ENCODE results near the gene KIAA1671. TPM values are rescaled to one million over a fixed set of nuclear protein-coding genes. Genes with fewer than 3 reads are reported as not detected.

Gene KIAA1671
- polyA plus RNA-seq, 1 donor from 2014 or later = 3.0 TPM

DNA sequence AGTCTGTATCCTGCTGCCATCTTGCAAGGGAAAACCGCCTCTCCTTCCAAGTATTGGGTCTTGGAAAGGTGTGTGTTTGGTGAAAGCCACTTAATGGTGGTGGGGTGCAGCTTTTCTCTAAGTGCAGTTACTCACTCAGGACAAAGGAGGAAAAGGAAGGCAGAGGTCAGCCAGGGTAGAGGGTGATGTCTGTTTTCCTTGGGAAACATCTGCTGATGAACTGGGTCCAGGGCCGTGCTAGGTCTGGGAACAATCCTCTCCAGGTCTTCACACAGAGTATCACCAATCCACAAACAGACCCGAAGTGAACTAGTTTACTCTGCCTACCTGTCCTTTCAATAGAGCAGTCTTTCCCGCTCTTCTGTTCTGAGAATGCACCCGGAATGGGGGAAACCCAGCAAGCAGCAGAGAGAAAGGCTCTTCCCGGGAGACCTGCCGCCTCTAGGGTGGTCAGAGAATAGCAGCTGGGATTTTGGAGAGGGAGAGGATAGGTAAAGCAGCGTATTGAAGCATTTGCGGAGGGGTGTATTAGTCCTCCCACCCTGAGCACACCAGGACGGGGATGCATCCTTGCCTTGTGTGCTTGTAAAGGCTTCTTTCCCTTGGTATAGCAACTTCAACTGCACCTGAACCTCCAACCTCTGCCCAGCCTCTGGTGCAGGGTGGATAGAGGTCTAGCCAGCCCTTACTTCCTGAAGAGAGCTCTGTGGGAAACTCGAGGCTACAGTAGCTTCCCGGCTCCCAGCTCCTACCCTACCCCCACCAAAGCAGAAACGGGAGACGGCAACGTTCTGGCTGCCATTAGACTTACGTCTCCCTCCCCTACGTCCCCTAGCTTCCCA lies 26.7 kb upstream of the KIAA1671 start:
- Histone ChIP-seq H3K27ac (ENCODE audit: low read length) (no peak overlapping the region), H3K4me2 (ENCODE audit: low read length) (no peak overlapping the region), H3K36me3 (ENCODE audit: insufficient read depth, low read length) (no peaks in the 10 kb centered on the region), H3K9me2 (ENCODE audit: insufficient read depth, low read length) (no peaks in the 10 kb centered on the region), H2AFZ (ENCODE audit: low read depth, low read length) (no peak overlapping the region), H4K20me1 (ENCODE audit: insufficient read depth) (no peaks in the 10 kb centered on the region), H3F3A (ENCODE audit: insufficient read depth, low read length, poor library complexity, severe bottlenecking) (no peaks in the 10 kb centered on the region), H3K9me3 (ENCODE audit: low read length) (no peaks in the 10 kb centered on the region), H3K27me3 (ENCODE audit: insufficient read depth, low read depth, low read length) (no peaks in the 10 kb centered on the region), H3K9ac (ENCODE audit: low read length) (no peak overlapping the region), H3K79me2 (replicated peaks; ENCODE audit: insufficient read depth, low read length) (no peaks in the 10 kb centered on the region), H3K4me3 (ENCODE audit: low read length) (no peak overlapping the region)
- no peak for TF ChIP-seq RAD21 (conservative IDR thresholded peaks at IDR 0.05)
- TF ChIP-seq MXI1 (conservative IDR thresholded peaks at IDR 0.05; ENCODE audit: poor library complexity, severe bottlenecking) = no peak
- TF ChIP-seq EZH2 (IDR thresholded peaks at IDR 0.05; ENCODE audit: borderline replicate concordance, insufficient read depth, low read length, poor library complexity, severe bottlenecking) = no peak
- TF ChIP-seq, protein P1, sequence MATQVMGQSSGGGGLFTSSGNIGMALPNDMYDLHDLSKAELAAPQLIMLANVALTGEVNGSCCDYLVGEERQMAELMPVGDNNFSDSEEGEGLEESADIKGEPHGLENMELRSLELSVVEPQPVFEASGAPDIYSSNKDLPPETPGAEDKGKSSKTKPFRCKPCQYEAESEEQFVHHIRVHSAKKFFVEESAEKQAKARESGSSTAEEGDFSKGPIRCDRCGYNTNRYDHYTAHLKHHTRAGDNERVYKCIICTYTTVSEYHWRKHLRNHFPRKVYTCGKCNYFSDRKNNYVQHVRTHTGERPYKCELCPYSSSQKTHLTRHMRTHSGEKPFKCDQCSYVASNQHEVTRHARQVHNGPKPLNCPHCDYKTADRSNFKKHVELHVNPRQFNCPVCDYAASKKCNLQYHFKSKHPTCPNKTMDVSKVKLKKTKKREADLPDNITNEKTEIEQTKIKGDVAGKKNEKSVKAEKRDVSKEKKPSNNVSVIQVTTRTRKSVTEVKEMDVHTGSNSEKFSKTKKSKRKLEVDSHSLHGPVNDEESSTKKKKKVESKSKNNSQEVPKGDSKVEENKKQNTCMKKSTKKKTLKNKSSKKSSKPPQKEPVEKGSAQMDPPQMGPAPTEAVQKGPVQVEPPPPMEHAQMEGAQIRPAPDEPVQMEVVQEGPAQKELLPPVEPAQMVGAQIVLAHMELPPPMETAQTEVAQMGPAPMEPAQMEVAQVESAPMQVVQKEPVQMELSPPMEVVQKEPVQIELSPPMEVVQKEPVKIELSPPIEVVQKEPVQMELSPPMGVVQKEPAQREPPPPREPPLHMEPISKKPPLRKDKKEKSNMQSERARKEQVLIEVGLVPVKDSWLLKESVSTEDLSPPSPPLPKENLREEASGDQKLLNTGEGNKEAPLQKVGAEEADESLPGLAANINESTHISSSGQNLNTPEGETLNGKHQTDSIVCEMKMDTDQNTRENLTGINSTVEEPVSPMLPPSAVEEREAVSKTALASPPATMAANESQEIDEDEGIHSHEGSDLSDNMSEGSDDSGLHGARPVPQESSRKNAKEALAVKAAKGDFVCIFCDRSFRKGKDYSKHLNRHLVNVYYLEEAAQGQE (IDR thresholded peaks at IDR 0.05; ENCODE audit: borderline replicate concordance) = no peak
- TF ChIP-seq EP300 (conservative IDR thresholded peaks at IDR 0.05; ENCODE audit: poor library complexity, severe bottlenecking) = no peak
- TF ChIP-seq SMC3 (conservative IDR thresholded peaks at IDR 0.05; ENCODE audit: poor library complexity) = no peak

- Histone ChIP-seq H3K36me3 (ENCODE audit: insufficient read depth, low read length) (no peaks in the 10 kb centered on the region), H2AFZ (ENCODE audit: low read depth, low read length) (no peak overlapping the region), H3K27me3 (ENCODE audit: insufficient read depth, low read depth, low read length) (no peaks in the 10 kb centered on the region), H4K20me1 (ENCODE audit: insufficient read depth) (no peaks in the 10 kb centered on the region), H3F3A (ENCODE audit: insufficient read depth, low read length, poor library complexity, severe bottlenecking) (no peaks in the 10 kb centered on the region), H3K79me2 (replicated peaks; ENCODE audit: insufficient read depth, low read length) (no peaks in the 10 kb centered on the region), H3K27ac (ENCODE audit: low read length) (no peak overlapping the region), H3K9me2 (ENCODE audit: insufficient read depth, low read length) (no peaks in the 10 kb centered on the region), H3K4me3 (ENCODE audit: low read length) (no peak overlapping the region), H3K9ac (ENCODE audit: low read length) (no peak overlapping the region), H3K4me2 (ENCODE audit: low read length) (no peak overlapping the region), H3K9me3 (ENCODE audit: low read length) (no peaks in the 10 kb centered on the region)
- TF ChIP-seq TAF1 (IDR thresholded peaks at IDR 0.05; ENCODE audit: low read depth) = no peak
- no peak for TF ChIP-seq EP300 (conservative IDR thresholded peaks at IDR 0.05; ENCODE audit: poor library complexity, severe bottlenecking)
- TF ChIP-seq RAD21 (conservative IDR thresholded peaks at IDR 0.05) = no peak
- no peak for TF ChIP-seq POLR2AphosphoS5 (IDR thresholded peaks at IDR 0.05)
- TF ChIP-seq MXI1 (conservative IDR thresholded peaks at IDR 0.05; ENCODE audit: poor library complexity, severe bottlenecking) = no peak
- no peak for TF ChIP-seq SMC3 (conservative IDR thresholded peaks at IDR 0.05; ENCODE audit: poor library complexity)
- TF ChIP-seq, protein P2, sequence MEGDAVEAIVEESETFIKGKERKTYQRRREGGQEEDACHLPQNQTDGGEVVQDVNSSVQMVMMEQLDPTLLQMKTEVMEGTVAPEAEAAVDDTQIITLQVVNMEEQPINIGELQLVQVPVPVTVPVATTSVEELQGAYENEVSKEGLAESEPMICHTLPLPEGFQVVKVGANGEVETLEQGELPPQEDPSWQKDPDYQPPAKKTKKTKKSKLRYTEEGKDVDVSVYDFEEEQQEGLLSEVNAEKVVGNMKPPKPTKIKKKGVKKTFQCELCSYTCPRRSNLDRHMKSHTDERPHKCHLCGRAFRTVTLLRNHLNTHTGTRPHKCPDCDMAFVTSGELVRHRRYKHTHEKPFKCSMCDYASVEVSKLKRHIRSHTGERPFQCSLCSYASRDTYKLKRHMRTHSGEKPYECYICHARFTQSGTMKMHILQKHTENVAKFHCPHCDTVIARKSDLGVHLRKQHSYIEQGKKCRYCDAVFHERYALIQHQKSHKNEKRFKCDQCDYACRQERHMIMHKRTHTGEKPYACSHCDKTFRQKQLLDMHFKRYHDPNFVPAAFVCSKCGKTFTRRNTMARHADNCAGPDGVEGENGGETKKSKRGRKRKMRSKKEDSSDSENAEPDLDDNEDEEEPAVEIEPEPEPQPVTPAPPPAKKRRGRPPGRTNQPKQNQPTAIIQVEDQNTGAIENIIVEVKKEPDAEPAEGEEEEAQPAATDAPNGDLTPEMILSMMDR (IDR thresholded peaks at IDR 0.05; ENCODE audit: poor library complexity, severe bottlenecking) = no peak
- no peak for TF ChIP-seq EZH2 (IDR thresholded peaks at IDR 0.05; ENCODE audit: borderline replicate concordance, insufficient read depth, low read length, poor library complexity, severe bottlenecking)
- TF ChIP-seq, protein P1 (IDR thresholded peaks at IDR 0.05; ENCODE audit: borderline replicate concordance) = no peak
Measured at GRCh38 chr22:24926428-24926725, 26.1 kb upstream of the KIAA1671 start.
